PFSK-1 (cell line): ENCODE results near the gene SPTAN1.

Experiments
- POLR2AphosphoS5 ChIP-seq: IDR thresholded peaks from 2 replicates; pipeline ENCODE4 v1.6.1; 2012; ENCODE audit warnings: low read depth, mild to moderate bottlenecking, control low read depth, low read length, moderate library complexity
- REST ChIP-seq, 2 experiments: IDR thresholded peaks; 2 replicates each; pipeline versions ENCODE4 v1.6.1 to v1.8.0; 2011 to 2012; ENCODE audit warnings: low read depth in 2 of 2, low read length in 2 of 2, control low read depth in 1 of 2, inconsistent platforms in 1 of 2, mild to moderate bottlenecking in 1 of 2, moderate library complexity in 1 of 2; ENCODE audit not compliant: insufficient read depth in 1 of 2
- SIN3A ChIP-seq: IDR thresholded peaks from 2 replicates; pipeline ENCODE4 v1.6.1; 2012; ENCODE audit warnings: mild to moderate bottlenecking, low read length, moderate library complexity, borderline replicate concordance; ENCODE audit not compliant: insufficient read depth
- TAF1 ChIP-seq: IDR thresholded peaks from 2 replicates; pipeline ENCODE4 v1.6.1; 2012; ENCODE audit warnings: low read length, control low read depth, borderline replicate concordance; ENCODE audit not compliant: insufficient read depth

GRCh38 chr9:128579194-128579593 lies 26.8 kb downstream of the SPTAN1 start:
- TF ChIP-seq POLR2AphosphoS5 (no peak), TAF1 (no peak), REST (IDR thresholded peaks at IDR 0.05; ENCODE audit: insufficient read depth in 1 of 2, low read depth in 2 of 2, low read length in 2 of 2) (no peak), SIN3A (no peak)
